ENCODE measurements around the gene SORBS2.
A peak's percentile ranks its signal among the peaks of the same experiment; 100 is the strongest.

The SORBS2 gene

DNA sequence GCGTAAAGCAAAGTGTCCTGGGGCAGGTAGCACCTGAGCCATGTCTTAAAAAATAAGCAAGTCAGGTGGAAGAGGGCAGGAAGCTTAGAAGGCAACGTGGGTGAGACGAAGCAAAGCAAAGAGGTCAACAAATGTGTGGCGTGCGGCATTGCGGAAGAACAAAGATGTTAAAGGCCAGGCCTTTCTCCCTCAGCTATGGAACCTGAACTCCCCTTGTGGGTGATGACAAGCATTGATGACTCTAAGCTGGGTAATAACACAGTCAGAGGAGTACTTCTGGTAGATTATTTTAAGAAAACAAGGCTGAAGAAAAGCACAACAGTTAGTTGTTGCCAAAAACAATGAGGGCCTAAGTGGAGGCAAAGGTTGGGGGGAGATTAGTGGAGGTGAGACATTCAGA, 29.0 kb upstream of the SORBS2 start:
- no peak overlapping the region for H3K9ac ChIP-seq (ENCODE audit: low read length)
- H3K4me3 ChIP-seq (ENCODE audit: low read length), result no peak overlapping the region
- H3K27me3 ChIP-seq (ENCODE audit: control insufficient read depth, insufficient read depth, low read length), result no peaks in the 10 kb centered on the region
- H3K36me3 ChIP-seq (ENCODE audit: control insufficient read depth, insufficient read depth, low read length), result no peaks in the 10 kb centered on the region
- H3K4me1 ChIP-seq (ENCODE audit: control insufficient read depth, insufficient read depth, low read length), result peaks cover 23% of the 10 kb centered on the region
- no peaks in the 10 kb centered on the region for H3K9me3 ChIP-seq (ENCODE audit: control insufficient read depth, low read length)

DNA sequence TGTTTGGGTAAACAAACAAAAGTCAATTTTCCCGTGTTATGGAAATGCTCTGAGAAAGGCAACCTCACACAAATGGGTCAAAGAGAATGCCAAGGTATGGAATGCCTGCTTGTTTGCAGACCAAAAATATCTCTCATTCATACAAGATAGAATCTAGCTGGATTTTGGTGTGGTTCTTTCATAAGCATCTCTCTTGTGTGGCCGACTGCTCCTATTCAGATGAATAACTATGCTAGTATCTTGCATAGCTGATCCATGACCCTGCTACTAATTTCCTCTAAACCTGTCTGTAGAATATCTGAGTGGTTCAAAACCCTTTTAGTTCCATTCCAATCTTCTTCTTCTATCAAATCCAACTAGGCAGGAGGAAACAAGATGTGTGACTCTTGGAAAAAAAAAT, 28.2 kb upstream of the SORBS2 start:
- H3K9me3 ChIP-seq (ENCODE audit: control insufficient read depth, low read length), result no peaks in the 10 kb centered on the region
- peaks cover 23% of the 10 kb centered on the region for H3K4me1 ChIP-seq (ENCODE audit: control insufficient read depth, insufficient read depth, low read length)
- no peak overlapping the region for H3K9ac ChIP-seq (ENCODE audit: low read length)
- H3K36me3 ChIP-seq (ENCODE audit: control insufficient read depth, insufficient read depth, low read length), result no peaks in the 10 kb centered on the region
- no peaks in the 10 kb centered on the region for H3K27me3 ChIP-seq (ENCODE audit: control insufficient read depth, insufficient read depth, low read length)
- no peak overlapping the region for H3K4me3 ChIP-seq (ENCODE audit: low read length)

DNA sequence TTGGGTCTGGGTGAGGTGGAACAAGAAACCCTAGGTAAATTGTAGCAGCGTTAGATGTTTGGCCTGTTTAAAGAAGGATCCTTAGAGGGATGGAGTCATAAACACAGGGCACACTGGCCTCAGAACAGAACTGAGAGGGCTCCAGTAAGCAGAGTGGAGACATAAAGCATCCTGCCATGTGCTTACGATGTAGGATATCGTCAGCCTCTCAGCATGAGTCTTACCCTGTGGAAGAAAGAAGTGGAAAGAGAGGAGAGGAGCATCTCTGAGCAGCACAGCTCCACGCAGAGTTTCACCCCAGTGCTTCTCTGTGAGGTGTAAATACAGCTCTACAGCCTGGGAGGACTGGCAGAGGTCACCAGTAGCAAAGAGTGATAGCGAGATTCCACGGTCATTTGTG, 27.8 kb upstream of the SORBS2 start:
- no peak overlapping the region for H3K9ac ChIP-seq (ENCODE audit: low read length)
- peaks cover 23% of the 10 kb centered on the region for H3K4me1 ChIP-seq (ENCODE audit: control insufficient read depth, insufficient read depth, low read length)
- H3K4me3 ChIP-seq (ENCODE audit: low read length), result no peak overlapping the region
- H3K36me3 ChIP-seq (ENCODE audit: control insufficient read depth, insufficient read depth, low read length), result no peaks in the 10 kb centered on the region
- no peaks in the 10 kb centered on the region for H3K27me3 ChIP-seq (ENCODE audit: control insufficient read depth, insufficient read depth, low read length)
- no peaks in the 10 kb centered on the region for H3K9me3 ChIP-seq (ENCODE audit: control insufficient read depth, low read length)

DNA sequence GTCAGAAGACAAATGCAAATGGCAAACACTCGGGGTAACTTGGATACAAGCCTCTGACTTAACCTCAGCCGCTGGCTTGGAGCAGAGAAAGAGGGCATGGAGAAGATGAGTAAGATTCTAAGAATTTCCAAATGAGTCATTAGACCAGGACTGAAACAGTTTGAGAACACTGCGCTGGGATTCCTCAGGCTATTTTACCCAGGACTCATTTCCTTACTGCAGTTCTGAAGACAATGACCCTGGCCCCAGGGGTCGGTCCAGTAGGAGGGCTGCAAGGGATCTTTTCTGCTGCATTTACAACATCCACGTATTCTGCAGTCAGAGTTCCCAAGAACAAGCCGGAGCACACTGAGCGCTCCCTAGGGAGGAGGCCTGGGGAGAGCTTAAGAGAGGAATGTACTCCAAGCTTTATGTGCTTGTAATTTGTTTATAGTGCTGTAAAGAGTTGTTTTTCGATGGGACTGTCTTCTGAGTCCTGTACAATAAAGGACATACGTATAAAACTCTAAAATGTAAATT, 27.3 kb upstream of the SORBS2 start:
- H3K9ac ChIP-seq (ENCODE audit: low read length), result no peak overlapping the region

DNA sequence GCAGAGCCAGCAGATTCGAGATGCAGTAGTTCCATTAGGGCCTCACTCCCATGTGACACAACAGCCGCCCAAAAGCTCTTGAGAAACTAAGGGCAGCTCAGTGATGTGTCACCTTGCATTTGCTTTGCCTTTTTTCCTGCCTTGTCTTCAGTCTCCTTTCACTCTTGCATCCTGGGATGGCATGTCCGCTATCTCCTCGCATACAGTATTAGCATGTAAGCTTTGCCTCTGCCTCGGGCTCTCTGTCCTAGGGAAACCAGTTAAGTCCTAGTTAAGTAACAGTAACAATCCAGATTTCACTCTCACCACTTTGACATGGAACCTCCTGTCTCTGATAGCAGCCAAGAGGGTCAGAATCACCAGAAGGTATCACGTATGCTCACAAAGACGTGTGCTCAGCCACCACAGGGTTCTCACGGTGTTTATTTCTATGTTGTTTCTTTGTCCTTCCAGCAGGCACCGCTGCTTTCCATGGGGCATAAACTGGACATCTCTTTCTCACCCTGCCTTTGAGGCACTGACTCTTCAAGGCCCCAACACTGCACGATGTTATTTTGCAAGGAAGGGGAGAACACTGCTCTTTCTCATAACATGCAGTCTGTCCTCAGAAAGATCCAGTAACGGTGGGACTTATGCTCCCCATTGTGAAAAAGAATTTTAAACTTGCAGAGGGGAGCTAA, 26.7 kb upstream of the SORBS2 start:
- Histone ChIP-seq H3K9ac (ENCODE audit: low read length) (no peak overlapping the region), H3K4me1 (ENCODE audit: control insufficient read depth, insufficient read depth, low read length) (peaks cover 23% of the 10 kb centered on the region), H3K27me3 (ENCODE audit: control insufficient read depth, insufficient read depth, low read length) (no peaks in the 10 kb centered on the region), H3K9me3 (ENCODE audit: control insufficient read depth, low read length) (no peaks in the 10 kb centered on the region), H3K4me3 (ENCODE audit: low read length) (no peak overlapping the region), H3K36me3 (ENCODE audit: control insufficient read depth, insufficient read depth, low read length) (no peaks in the 10 kb centered on the region)

More for the DNA sequence above, 27.3 kb upstream of the SORBS2 start:
- H3K4me1 ChIP-seq (ENCODE audit: control insufficient read depth, insufficient read depth, low read length), result peaks cover 23% of the 10 kb centered on the region
- H3K27me3 ChIP-seq (ENCODE audit: control insufficient read depth, insufficient read depth, low read length), result no peaks in the 10 kb centered on the region
- H3K4me3 ChIP-seq (ENCODE audit: low read length), result no peak overlapping the region
- no peaks in the 10 kb centered on the region for H3K9me3 ChIP-seq (ENCODE audit: control insufficient read depth, low read length)
- no peaks in the 10 kb centered on the region for H3K36me3 ChIP-seq (ENCODE audit: control insufficient read depth, insufficient read depth, low read length)

DNA sequence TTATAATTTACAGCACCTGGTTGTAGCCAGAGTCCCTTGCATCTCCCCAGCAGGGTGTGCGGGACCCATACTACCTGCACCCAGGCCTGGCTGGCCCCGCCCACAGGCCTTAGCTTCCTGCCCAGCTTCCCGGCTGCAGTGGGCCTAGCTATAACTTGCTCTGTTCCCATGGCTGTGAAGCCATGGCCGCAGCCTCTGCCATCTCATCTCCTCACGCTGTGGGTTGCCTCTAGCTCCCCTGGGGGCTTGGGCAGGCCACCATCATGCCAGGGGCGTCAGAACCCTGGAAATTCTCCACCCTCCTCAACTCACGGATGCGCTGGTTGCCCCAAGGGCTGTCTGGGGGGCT, 26.1 kb upstream of the SORBS2 start:
- no peaks in the 10 kb centered on the region for H3K27me3 ChIP-seq (ENCODE audit: control insufficient read depth, insufficient read depth, low read length)
- no peaks in the 10 kb centered on the region for H3K9me3 ChIP-seq (ENCODE audit: control insufficient read depth, low read length)
- peak overlapping the region; percentile 11 for H3K9ac ChIP-seq (ENCODE audit: low read length)
- H3K4me3 ChIP-seq (ENCODE audit: low read length), result no peak overlapping the region
- H3K4me1 ChIP-seq (ENCODE audit: control insufficient read depth, insufficient read depth, low read length), result peaks cover 23% of the 10 kb centered on the region
- H3K36me3 ChIP-seq (ENCODE audit: control insufficient read depth, insufficient read depth, low read length), result no peaks in the 10 kb centered on the region

DNA sequence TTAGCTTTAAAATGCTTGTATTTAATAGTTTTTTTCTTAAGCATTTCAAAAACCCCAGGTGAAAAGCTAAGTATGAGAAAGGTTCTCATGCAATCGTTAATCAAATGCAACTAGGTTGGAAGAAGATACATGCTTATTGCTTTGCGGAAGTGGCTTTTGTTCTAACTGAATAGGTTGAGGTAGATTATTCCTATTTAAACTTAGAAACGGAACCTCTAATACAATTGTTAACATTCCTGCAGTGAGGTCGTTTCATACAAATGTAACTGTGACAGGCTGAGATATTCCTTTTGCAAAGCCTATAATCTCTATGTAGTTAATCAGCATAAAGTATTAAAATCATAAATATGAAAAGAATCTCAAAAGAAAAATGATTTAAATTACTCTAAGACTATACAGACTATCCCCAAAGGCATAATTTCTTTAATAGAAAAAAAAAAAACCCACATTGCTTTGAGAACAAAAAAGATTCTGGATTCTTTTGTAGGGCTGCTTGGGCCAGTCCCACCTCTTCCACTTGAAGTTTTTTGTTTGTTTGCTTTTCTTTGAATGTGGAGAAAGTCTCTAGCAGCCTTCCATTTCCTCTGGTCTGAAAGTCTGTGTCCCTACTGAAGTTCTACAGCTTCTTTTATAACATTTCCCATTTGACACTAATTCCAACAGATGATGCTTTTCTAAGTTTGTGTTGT, 25.6 kb upstream of the SORBS2 start:
- Histone ChIP-seq H3K9me3 (ENCODE audit: control insufficient read depth, low read length) (no peaks in the 10 kb centered on the region), H3K4me1 (ENCODE audit: control insufficient read depth, insufficient read depth, low read length) (peaks cover 23% of the 10 kb centered on the region), H3K4me3 (ENCODE audit: low read length) (no peak overlapping the region), H3K36me3 (ENCODE audit: control insufficient read depth, insufficient read depth, low read length) (no peaks in the 10 kb centered on the region), H3K27me3 (ENCODE audit: control insufficient read depth, insufficient read depth, low read length) (no peaks in the 10 kb centered on the region), H3K9ac (ENCODE audit: low read length) (peak overlapping the region; percentile 11)

DNA sequence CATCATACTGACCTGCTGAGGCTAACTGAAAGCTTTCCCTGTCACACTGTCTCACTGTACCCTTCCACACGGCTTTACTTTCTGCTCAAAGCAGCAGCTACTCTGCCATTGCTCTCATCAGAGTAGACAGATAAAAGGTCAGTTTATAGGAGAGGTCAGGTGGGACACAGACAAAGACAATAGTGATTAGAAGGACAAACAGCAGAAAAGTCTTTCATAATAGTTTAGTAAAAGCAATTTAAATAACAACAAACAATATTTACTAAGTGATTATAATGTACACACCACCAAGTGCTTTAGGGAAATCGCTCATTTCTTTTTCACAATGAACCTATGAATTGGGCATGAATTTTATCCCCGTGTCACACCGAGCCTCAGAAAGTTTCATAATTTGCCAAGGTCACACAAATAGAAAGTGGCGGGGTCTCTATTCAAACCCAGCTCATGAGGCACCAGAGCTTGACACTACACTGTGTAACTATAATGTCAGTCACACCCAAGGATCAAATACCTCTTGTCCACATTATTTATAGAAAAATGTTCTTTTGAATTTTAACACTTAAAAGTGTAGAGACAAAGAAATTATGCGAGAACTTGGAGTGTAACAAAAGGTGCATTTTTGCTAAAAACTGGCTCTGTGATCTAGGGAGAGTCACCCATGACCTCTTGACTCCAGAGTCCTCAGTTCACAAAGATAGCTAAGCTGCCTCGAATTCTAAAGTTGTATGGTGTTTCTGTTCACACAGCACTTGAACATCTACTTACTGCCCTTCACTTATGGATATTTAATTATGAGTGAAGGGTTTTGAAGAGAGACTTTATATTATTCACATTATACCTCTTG, 24.5 kb upstream of the SORBS2 start:
- Histone ChIP-seq H3K36me3 (ENCODE audit: control insufficient read depth, insufficient read depth, low read length) (no peaks in the 10 kb centered on the region), H3K4me3 (ENCODE audit: low read length) (no peak overlapping the region), H3K9ac (ENCODE audit: low read length) (no peak overlapping the region), H3K4me1 (ENCODE audit: control insufficient read depth, insufficient read depth, low read length) (peaks cover 23% of the 10 kb centered on the region), H3K9me3 (ENCODE audit: control insufficient read depth, low read length) (no peaks in the 10 kb centered on the region), H3K27me3 (ENCODE audit: control insufficient read depth, insufficient read depth, low read length) (no peaks in the 10 kb centered on the region)

DNA sequence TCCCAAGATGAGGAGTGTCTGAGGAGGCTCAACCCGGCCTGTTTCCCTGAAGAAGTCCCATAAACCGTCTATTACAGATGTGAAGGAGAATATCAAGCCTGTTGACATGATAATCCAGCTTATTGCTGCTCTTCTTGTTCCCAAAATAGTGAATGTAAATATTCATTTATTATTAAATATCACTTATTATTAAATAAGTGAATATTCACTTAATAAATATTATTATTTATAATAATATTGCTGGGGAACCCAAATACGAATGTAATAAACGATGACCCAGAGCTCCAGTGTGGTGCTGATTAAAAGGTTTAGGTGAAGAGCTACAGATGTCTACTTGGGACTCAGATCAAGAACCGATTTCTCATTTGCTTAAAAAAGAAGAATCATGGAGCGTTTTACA, 23.8 kb upstream of the SORBS2 start:
- H3K9me3 ChIP-seq (ENCODE audit: control insufficient read depth, low read length), result no peaks in the 10 kb centered on the region
- peaks cover 26% of the 10 kb centered on the region for H3K4me1 ChIP-seq (ENCODE audit: control insufficient read depth, insufficient read depth, low read length)
- H3K9ac ChIP-seq (ENCODE audit: low read length), result no peak overlapping the region
- no peak overlapping the region for H3K4me3 ChIP-seq (ENCODE audit: low read length)
- no peaks in the 10 kb centered on the region for H3K27me3 ChIP-seq (ENCODE audit: control insufficient read depth, insufficient read depth, low read length)
- H3K36me3 ChIP-seq (ENCODE audit: control insufficient read depth, insufficient read depth, low read length), result no peaks in the 10 kb centered on the region

DNA sequence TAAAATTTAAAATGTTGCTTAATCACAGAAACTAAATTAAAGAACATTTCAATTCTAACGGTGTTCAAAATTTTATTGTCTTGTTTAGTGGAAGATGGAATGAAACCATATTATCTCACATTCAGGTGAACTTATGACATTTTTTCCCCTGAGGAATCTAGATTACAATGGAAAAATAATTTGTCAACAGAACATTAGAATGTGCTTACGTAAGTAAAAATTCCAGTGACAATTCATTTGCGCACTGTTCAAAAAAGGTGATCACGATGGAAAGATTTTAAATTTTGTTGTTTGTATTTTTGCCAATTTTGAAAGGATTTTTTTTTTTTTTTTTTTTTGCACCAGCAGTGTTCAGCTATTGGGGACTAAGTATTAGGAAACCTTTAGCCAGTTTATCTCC, 23.3 kb upstream of the SORBS2 start:
- no peaks in the 10 kb centered on the region for H3K36me3 ChIP-seq (ENCODE audit: control insufficient read depth, insufficient read depth, low read length)

DNA sequence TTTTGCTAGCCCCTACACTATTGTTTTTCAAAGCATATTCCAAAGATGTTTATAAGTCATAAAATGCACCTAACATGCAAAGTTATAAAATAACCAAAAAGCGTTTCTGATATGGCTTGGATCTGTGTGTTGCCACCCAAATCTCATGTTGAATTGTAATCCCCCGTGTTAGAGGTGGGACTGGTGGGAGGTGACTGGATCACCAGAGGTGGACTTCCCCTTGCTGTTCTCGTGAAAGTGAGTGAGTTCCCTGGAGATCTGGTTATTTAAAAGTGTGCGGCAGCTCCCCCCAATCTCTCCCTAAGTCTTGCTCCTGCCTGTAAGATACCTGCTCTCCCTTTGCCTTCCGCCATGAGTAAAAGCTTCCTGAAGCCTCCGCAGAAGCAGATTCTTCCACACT, 22.8 kb upstream of the SORBS2 start:
- no peaks in the 10 kb centered on the region for H3K36me3 ChIP-seq (ENCODE audit: control insufficient read depth, insufficient read depth, low read length)
- no peak overlapping the region for H3K9ac ChIP-seq (ENCODE audit: low read length)
- no peak overlapping the region for H3K4me3 ChIP-seq (ENCODE audit: low read length)
- peaks cover 32% of the 10 kb centered on the region for H3K4me1 ChIP-seq (ENCODE audit: control insufficient read depth, insufficient read depth, low read length)
- H3K9me3 ChIP-seq (ENCODE audit: control insufficient read depth, low read length), result no peaks in the 10 kb centered on the region
- no peaks in the 10 kb centered on the region for H3K27me3 ChIP-seq (ENCODE audit: control insufficient read depth, insufficient read depth, low read length)

More for the DNA sequence above, 23.3 kb upstream of the SORBS2 start:
- no peak overlapping the region for H3K9ac ChIP-seq (ENCODE audit: low read length)
- no peaks in the 10 kb centered on the region for H3K27me3 ChIP-seq (ENCODE audit: control insufficient read depth, insufficient read depth, low read length)
- peaks cover 31% of the 10 kb centered on the region for H3K4me1 ChIP-seq (ENCODE audit: control insufficient read depth, insufficient read depth, low read length)
- no peak overlapping the region for H3K4me3 ChIP-seq (ENCODE audit: low read length)
- H3K9me3 ChIP-seq (ENCODE audit: control insufficient read depth, low read length), result no peaks in the 10 kb centered on the region

DNA sequence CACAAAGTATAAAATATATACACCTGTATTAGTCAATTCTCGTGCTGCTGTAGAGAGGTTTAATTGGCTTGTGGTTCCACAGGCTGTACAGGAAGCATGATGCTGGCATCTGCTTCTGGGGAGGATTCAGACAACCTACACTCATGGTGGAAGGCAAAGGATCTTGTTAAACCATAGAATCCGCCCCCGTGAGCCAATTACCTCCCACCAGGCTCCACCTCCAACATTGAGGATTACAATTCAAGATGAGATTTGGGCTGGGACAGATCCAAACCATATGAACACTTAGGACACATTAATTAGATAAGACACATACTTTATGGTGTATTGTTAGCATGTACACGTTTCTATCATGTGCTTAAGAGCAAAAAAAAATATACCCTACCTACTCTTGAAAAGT, 22.1 kb upstream of the SORBS2 start:
- Histone ChIP-seq H3K9me3 (ENCODE audit: control insufficient read depth, low read length) (no peaks in the 10 kb centered on the region), H3K4me1 (ENCODE audit: control insufficient read depth, insufficient read depth, low read length) (peaks cover 32% of the 10 kb centered on the region), H3K4me3 (ENCODE audit: low read length) (no peak overlapping the region), H3K9ac (ENCODE audit: low read length) (no peak overlapping the region), H3K36me3 (ENCODE audit: control insufficient read depth, insufficient read depth, low read length) (no peaks in the 10 kb centered on the region), H3K27me3 (ENCODE audit: control insufficient read depth, insufficient read depth, low read length) (no peaks in the 10 kb centered on the region)
